ENCODE results near the gene OLIG3.

The OLIG3 gene

GRCh38 chr6:137487869-137488149 lies 6.4 kb downstream of the OLIG3 start:
- H4K20me1 ChIP-seq (ENCODE audit: insufficient read depth, low read length, poor library complexity, severe bottlenecking) = no peaks in the 10 kb centered on the region
- H3F3A ChIP-seq (ENCODE audit: low read depth) = no peaks in the 10 kb centered on the region
- no peak overlapping the region for H2AFZ ChIP-seq (ENCODE audit: low read length)
- TF ChIP-seq EZH2phosphoT487 (IDR thresholded peaks at IDR 0.05; ENCODE audit: borderline replicate concordance) (no peak), CTCF (conservative IDR thresholded peaks at IDR 0.05; ENCODE audit: low read length) (no peak)
- H3K36me3 ChIP-seq (ENCODE audit: insufficient read depth, low read length) = no peaks in the 10 kb centered on the region
- no peaks in the 10 kb centered on the region for H3K9me2 ChIP-seq (replicated peaks; ENCODE audit: low read depth, low read length)
- no peak overlapping the region for H3K9ac ChIP-seq (ENCODE audit: low read depth, low read length, poor library complexity, severe bottlenecking)
- no peaks in the 10 kb centered on the region for H3K79me2 ChIP-seq (ENCODE audit: insufficient read depth, low read length)
- no peak overlapping the region for H3K4me2 ChIP-seq (ENCODE audit: low read depth, low read length, poor library complexity, severe bottlenecking)
- peaks cover 7% of the 10 kb centered on the region for H3K27me3 ChIP-seq (ENCODE audit: insufficient read depth, low read length, poor library complexity, severe bottlenecking)
- no peaks in the 10 kb centered on the region for H3K9me3 ChIP-seq (ENCODE audit: insufficient read depth, low read depth, low read length)
- H3K4me1 ChIP-seq (ENCODE audit: insufficient read depth, low read length, poor library complexity, severe bottlenecking) = no peaks in the 10 kb centered on the region
- H3K4me3 ChIP-seq (ENCODE audit: low read length, poor library complexity, severe bottlenecking) = no peak overlapping the region

GRCh38 chr6:137487181-137487868 lies 6.9 kb downstream of the OLIG3 start:
- H3K4me3 ChIP-seq (ENCODE audit: low read length, poor library complexity, severe bottlenecking) = no peak overlapping the region
- H3K27me3 ChIP-seq (ENCODE audit: insufficient read depth, low read length, poor library complexity, severe bottlenecking) = peaks cover 7% of the 10 kb centered on the region
- H3K4me2 ChIP-seq (ENCODE audit: low read depth, low read length, poor library complexity, severe bottlenecking) = no peak overlapping the region
- H3K9me3 ChIP-seq (ENCODE audit: insufficient read depth, low read depth, low read length) = no peaks in the 10 kb centered on the region
- no peaks in the 10 kb centered on the region for H4K20me1 ChIP-seq (ENCODE audit: insufficient read depth, low read length, poor library complexity, severe bottlenecking)
- H3K79me2 ChIP-seq (ENCODE audit: insufficient read depth, low read length) = no peaks in the 10 kb centered on the region
- TF ChIP-seq EZH2phosphoT487 (IDR thresholded peaks at IDR 0.05; ENCODE audit: borderline replicate concordance) = no peak
- no peak for TF ChIP-seq CTCF (conservative IDR thresholded peaks at IDR 0.05; ENCODE audit: low read length)
- H3K36me3 ChIP-seq (ENCODE audit: insufficient read depth, low read length) = no peaks in the 10 kb centered on the region
- H3K9ac ChIP-seq (ENCODE audit: low read depth, low read length, poor library complexity, severe bottlenecking) = no peak overlapping the region
- H3K9me2 ChIP-seq (replicated peaks; ENCODE audit: low read depth, low read length) = no peaks in the 10 kb centered on the region
- no peaks in the 10 kb centered on the region for H3K4me1 ChIP-seq (ENCODE audit: insufficient read depth, low read length, poor library complexity, severe bottlenecking)
- H2AFZ ChIP-seq (ENCODE audit: low read length) = no peak overlapping the region
- no peaks in the 10 kb centered on the region for H3F3A ChIP-seq (ENCODE audit: low read depth)

- Histone ChIP-seq H3K4me2 (ENCODE audit: low read depth, low read length, poor library complexity, severe bottlenecking) (no peak overlapping the region), H3F3A (ENCODE audit: low read depth) (no peaks in the 10 kb centered on the region), H3K4me3 (ENCODE audit: low read length, poor library complexity, severe bottlenecking) (no peak overlapping the region), H3K36me3 (ENCODE audit: insufficient read depth, low read length) (no peaks in the 10 kb centered on the region), H3K4me1 (ENCODE audit: insufficient read depth, low read length, poor library complexity, severe bottlenecking) (no peaks in the 10 kb centered on the region), H3K9me3 (ENCODE audit: insufficient read depth, low read depth, low read length) (no peaks in the 10 kb centered on the region), H4K20me1 (ENCODE audit: insufficient read depth, low read length, poor library complexity, severe bottlenecking) (no peaks in the 10 kb centered on the region), H3K9ac (ENCODE audit: low read depth, low read length, poor library complexity, severe bottlenecking) (no peak overlapping the region), H2AFZ (ENCODE audit: low read length) (no peak overlapping the region), H3K27me3 (ENCODE audit: insufficient read depth, low read length, poor library complexity, severe bottlenecking) (peaks cover 7% of the 10 kb centered on the region), H3K79me2 (ENCODE audit: insufficient read depth, low read length) (no peaks in the 10 kb centered on the region), H3K9me2 (replicated peaks; ENCODE audit: low read depth, low read length) (no peaks in the 10 kb centered on the region)
- no peak for TF ChIP-seq EZH2phosphoT487 (IDR thresholded peaks at IDR 0.05; ENCODE audit: borderline replicate concordance)
- TF ChIP-seq CTCF (conservative IDR thresholded peaks at IDR 0.05; ENCODE audit: low read length) = no peak
These were observed 7.8 kb downstream of the OLIG3 start for GRCh38 chr6:137486416-137486815.

Data from Loucy (cell line).